Measurements from ENCODE around the gene RBMX. TPM values are rescaled to one million over a fixed set of nuclear protein-coding genes. Genes with fewer than 3 reads are reported as not detected.
"Not testable (repeated sequence)": the region's sequence is repeated elsewhere in the genome, so short reads cannot be mapped to it uniquely, and the experiment has no call there.

Gene RBMX
- 212 TPM for total RNA-seq
- 100 to 1,000 TPM; 186 to 254 (median 224) TPM for polyA plus RNA-seq (ENCODE audit: insufficient read depth in 1 of 8, insufficient read length in 8 of 8, low replicate concordance in 1 of 8)
- long read RNA-seq, donor 1, transcript RBMX-207 (8 exons, 2,148 nt) = minor isoform, 6 of 75 reads
- long read RNA-seq, donor 1, transcript RBMX-201 (9 exons, 2,012 nt) = major isoform, 35 of 75 reads
- long read RNA-seq, donor 1, partial matches to known transcripts = 28 of 75 reads
- long read RNA-seq, donor 1, other reads (novel, unspliced or antisense) = 0 of 75 reads
- long read RNA-seq, donor 2, transcript RBMX-201 (9 exons, 2,012 nt) = major isoform, 7 of 7 reads
- long read RNA-seq, donor 2, partial matches to known transcripts = 0 of 7 reads
- long read RNA-seq, donor 2, other reads (novel, unspliced or antisense) = 0 of 7 reads
- long read RNA-seq, donor 3, transcript RBMX-201 (9 exons, 2,012 nt) = major isoform, 76 of 139 reads
- long read RNA-seq, donor 3, transcript RBMX-207 (8 exons, 2,148 nt) = minor isoform, 8 of 139 reads
- long read RNA-seq, donor 3, partial matches to known transcripts = 39 of 139 reads
- long read RNA-seq, donor 3, other reads (novel, unspliced or antisense) = 9 of 139 reads
- long read RNA-seq, donor 4, transcript RBMX-210 (2 exons, 563 nt) = minor isoform, 6 of 69 reads
- long read RNA-seq, donor 4, transcript RBMX-201 (9 exons, 2,012 nt) = major isoform, 36 of 69 reads
- long read RNA-seq, donor 4, partial matches to known transcripts = 21 of 69 reads
- long read RNA-seq, donor 4, other reads (novel, unspliced or antisense) = 0 of 69 reads
- long read RNA-seq, donor 5, transcript RBMX-210 (2 exons, 563 nt) = minor isoform, 18 of 236 reads
- long read RNA-seq, donor 5, transcript RBMX-205 (3 exons, 2,041 nt) = minor isoform, 7 of 236 reads
- long read RNA-seq, donor 5, transcript RBMX-207 (8 exons, 2,148 nt) = minor isoform, 9 of 236 reads
- long read RNA-seq, donor 5, transcript RBMX-201 (9 exons, 2,012 nt) = major isoform, 119 of 236 reads
- long read RNA-seq, donor 5, partial matches to known transcripts = 74 of 236 reads
- long read RNA-seq, donor 5, other reads (novel, unspliced or antisense) = 8 of 236 reads
- long read RNA-seq, donor 6, transcript RBMX-210 (2 exons, 563 nt) = minor isoform, 9 of 210 reads
- long read RNA-seq, donor 6, transcript RBMX-201 (9 exons, 2,012 nt) = major isoform, 103 of 210 reads
- long read RNA-seq, donor 6, transcript RBMX-207 (8 exons, 2,148 nt) = minor isoform, 10 of 210 reads
- long read RNA-seq, donor 6, partial matches to known transcripts = 79 of 210 reads
- long read RNA-seq, donor 6, other reads (novel, unspliced or antisense) = 5 of 210 reads
- long read RNA-seq, donor 7, transcript RBMX-205 (3 exons, 2,041 nt) = minor isoform, 6 of 134 reads
- long read RNA-seq, donor 7, transcript RBMX-210 (2 exons, 563 nt) = minor isoform, 13 of 134 reads
- long read RNA-seq, donor 7, transcript RBMX-201 (9 exons, 2,012 nt) = major isoform, 54 of 134 reads
- long read RNA-seq, donor 7, partial matches to known transcripts = 57 of 134 reads
- long read RNA-seq, donor 7, other reads (novel, unspliced or antisense) = 0 of 134 reads
- long read RNA-seq, donor 8, transcript RBMX-207 (8 exons, 2,148 nt) = minor isoform, 5 of 103 reads
- long read RNA-seq, donor 8, transcript RBMX-201 (9 exons, 2,012 nt) = major isoform, 70 of 103 reads
- long read RNA-seq, donor 8, partial matches to known transcripts = 16 of 103 reads
- long read RNA-seq, donor 8, other reads (novel, unspliced or antisense) = 7 of 103 reads
- long read RNA-seq, donor 9, transcript RBMX-210 (2 exons, 563 nt) = minor isoform, 12 of 102 reads
- long read RNA-seq, donor 9, transcript RBMX-201 (9 exons, 2,012 nt) = major isoform, 39 of 102 reads
- long read RNA-seq, donor 9, partial matches to known transcripts = 43 of 102 reads
- long read RNA-seq, donor 9, other reads (novel, unspliced or antisense) = 0 of 102 reads
- long read RNA-seq, donor 10, transcript RBMX-210 (2 exons, 563 nt) = minor isoform, 16 of 189 reads
- long read RNA-seq, donor 10, transcript RBMX-207 (8 exons, 2,148 nt) = minor isoform, 12 of 189 reads
- long read RNA-seq, donor 10, transcript RBMX-201 (9 exons, 2,012 nt) = major isoform, 76 of 189 reads
- long read RNA-seq, donor 10, partial matches to known transcripts = 80 of 189 reads
- long read RNA-seq, donor 10, other reads (novel, unspliced or antisense) = 0 of 189 reads
- long read RNA-seq, donor 11, transcript RBMX-201 (9 exons, 2,012 nt) = major isoform, 35 of 98 reads
- long read RNA-seq, donor 11, transcript RBMX-210 (2 exons, 563 nt) = minor isoform, 12 of 98 reads
- long read RNA-seq, donor 11, partial matches to known transcripts = 41 of 98 reads
- long read RNA-seq, donor 11, other reads (novel, unspliced or antisense) = 5 of 98 reads

DNA sequence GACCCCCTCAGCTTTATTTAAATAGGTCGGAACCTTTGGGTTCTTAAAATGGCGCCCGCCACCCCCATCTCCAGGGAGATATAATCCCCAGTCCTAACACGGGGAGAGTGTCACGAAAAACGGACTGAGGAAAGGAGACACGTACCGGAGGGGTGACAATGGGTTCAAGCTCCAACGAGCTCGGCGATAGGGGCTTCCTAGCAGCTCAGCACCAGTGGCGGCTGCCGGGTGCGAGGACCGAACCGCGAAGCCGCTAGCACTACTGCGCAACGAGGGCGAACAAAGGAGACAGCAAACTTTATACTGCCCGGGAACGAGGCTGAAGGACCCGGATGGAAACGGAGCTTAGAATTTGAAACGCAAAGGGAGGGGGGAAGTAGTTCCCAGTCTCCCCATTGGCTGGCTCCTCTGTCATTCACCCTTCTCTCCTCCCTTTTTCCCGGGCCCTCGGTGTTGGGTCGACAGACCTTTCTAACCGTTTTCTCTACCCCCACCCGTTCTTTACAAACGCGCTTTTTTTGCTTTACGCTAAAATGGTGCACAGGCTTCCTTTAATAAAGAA is at the start of gene RBMX:
Gene RBMX, minus strand, starts transcription at position 274 of the 562 bp plus-strand sequence. CDS start 1,298 bp downstream, outside the sequence.
- Histone ChIP-seq H3K27ac (ENCODE audit: low read length) (peak within 1 kb of the TSS; percentile 98), H3K27me3 (ENCODE audit: control insufficient read depth, insufficient read depth, low read length) (no peaks in the 10 kb centered on the region), H3K36me3 (ENCODE audit: control insufficient read depth, insufficient read depth, low read length) (peaks cover 16% of the 10 kb centered on the region), H3K9me3 (replicated peaks; ENCODE audit: control insufficient read depth, low read depth, low read length) (no peaks in the 10 kb centered on the region), H3K4me3 (ENCODE audit: low read length) (peak within 1 kb of the TSS; percentile 89), H3K4me1 (ENCODE audit: control insufficient read depth, insufficient read depth, low read length) (no peaks in the 10 kb centered on the region)
- WGBS (ENCODE audit: insufficient coverage) = 43% methylated on average over 22 of the region's 34 CpGs
- DNase-seq = peak; percentile 98

DNA sequence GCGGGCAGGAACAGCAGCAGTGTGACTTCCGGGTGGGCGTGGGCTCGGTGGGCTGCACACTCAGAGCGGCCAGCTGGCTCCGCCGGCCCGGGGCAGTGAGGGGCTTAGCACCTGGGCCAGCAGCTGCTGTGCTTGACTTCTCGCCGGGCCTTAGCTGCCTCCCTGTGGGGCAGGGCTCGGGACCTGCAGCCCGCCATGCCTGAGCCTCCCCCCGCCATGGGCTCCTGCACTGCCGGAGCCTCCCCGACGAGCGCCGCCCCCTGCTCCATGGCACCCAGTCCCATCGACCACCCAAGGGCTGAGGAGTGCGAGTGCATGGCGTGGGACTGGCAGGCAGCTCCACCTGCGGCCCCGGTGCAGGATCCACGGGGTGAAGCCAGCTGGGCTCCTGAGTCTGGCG is 40.9 kb upstream of the RBMX start:
- not testable (repeated sequence) for H3K4me3 ChIP-seq (ENCODE audit: low read length); H3K27ac ChIP-seq (ENCODE audit: low read length); H3K9me3 ChIP-seq (replicated peaks; ENCODE audit: control insufficient read depth, low read depth, low read length); H3K36me3 ChIP-seq (ENCODE audit: control insufficient read depth, insufficient read depth, low read length); H3K27me3 ChIP-seq (ENCODE audit: control insufficient read depth, insufficient read depth, low read length); DNase-seq; H3K4me1 ChIP-seq (ENCODE audit: control insufficient read depth, insufficient read depth, low read length)
- 90% methylated on average over 22 of the region's 25 CpGs for WGBS (ENCODE audit: insufficient coverage)

DNA sequence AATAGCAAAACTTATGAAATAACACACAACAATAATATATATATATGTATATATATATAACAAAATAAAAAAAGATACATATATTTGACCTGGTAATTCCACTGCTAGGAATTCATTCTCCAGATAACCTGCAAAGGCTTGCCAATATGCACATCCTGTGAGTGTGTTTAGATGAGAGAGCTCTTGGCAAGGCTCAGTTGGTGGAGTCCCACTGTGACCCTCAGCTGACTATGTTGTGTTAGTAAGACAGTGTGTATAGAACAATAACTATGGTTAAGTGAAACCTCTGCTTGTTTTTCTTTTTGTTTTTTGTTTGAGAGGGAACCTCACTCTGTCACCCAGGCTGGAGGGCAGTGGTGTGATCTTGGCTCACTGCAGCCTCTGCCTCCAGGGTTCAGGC is 39.5 kb upstream of the RBMX start:
- peak overlapping the region; percentile 7 for H3K27ac ChIP-seq (ENCODE audit: low read length)

DNA sequence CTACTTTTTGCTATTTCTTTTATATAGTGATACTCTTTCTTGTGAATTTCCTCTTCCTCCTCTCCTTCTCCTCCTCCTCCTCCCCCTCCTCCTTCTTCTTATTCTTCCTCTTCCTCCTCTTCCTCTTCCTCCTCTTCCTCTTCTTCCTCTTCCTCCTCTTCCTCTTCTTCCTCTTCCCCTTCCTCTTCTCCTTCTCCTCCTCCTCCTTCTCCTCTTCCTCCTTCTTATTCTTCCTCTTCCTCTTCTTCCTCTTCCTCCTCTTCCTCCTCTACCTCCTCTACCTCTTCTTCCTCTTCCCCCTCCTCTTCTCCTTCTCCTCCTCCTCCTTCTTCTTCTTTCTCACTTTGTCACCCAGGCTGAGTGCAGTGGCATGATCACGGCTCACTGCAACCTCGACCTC is 36.3 kb upstream of the RBMX start:
- H3K4me1 ChIP-seq (ENCODE audit: control insufficient read depth, insufficient read depth, low read length) = no peaks in the 10 kb centered on the region
- no peak overlapping the region for H3K4me3 ChIP-seq (ENCODE audit: low read length)
- H3K27ac ChIP-seq (ENCODE audit: low read length) = no peak overlapping the region
- no peak for DNase-seq
- H3K36me3 ChIP-seq (ENCODE audit: control insufficient read depth, insufficient read depth, low read length) = no peaks in the 10 kb centered on the region
- WGBS (ENCODE audit: insufficient coverage) = no CpG with 5 or more reads among the region's 2 CpGs
- H3K9me3 ChIP-seq (replicated peaks; ENCODE audit: control insufficient read depth, low read depth, low read length) = no peaks in the 10 kb centered on the region
- peaks cover 3% of the 10 kb centered on the region for H3K27me3 ChIP-seq (ENCODE audit: control insufficient read depth, insufficient read depth, low read length)

More for the DNA sequence above, 39.5 kb upstream of the RBMX start:
- Histone ChIP-seq H3K9me3 (replicated peaks; ENCODE audit: control insufficient read depth, low read depth, low read length) (no peaks in the 10 kb centered on the region), H3K4me3 (ENCODE audit: low read length) (no peak overlapping the region), H3K36me3 (ENCODE audit: control insufficient read depth, insufficient read depth, low read length) (no peaks in the 10 kb centered on the region), H3K27me3 (ENCODE audit: control insufficient read depth, insufficient read depth, low read length) (peaks cover 3% of the 10 kb centered on the region), H3K4me1 (ENCODE audit: control insufficient read depth, insufficient read depth, low read length) (no peaks in the 10 kb centered on the region)
- DNase-seq = peak; percentile 47

DNA sequence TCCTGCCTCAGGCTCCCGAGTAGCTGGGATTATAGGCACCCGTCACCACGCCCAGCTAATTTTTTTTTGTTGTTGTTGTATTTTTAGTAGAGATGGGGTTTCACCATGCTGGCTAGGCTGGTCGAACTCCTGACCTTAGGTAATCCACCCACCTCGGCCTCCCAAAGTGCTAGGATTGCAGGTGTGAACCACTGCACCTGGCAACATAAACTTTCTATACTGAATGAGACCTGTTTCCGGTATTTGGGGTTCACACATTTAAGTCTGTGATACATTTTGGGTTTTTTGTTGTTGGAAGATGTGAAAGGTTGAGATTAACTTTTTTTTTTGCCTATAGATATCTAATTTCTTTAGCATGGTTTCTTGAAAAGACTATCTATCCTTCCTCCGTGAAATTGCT is 31.1 kb upstream of the RBMX start:
- H3K27me3 ChIP-seq (ENCODE audit: control insufficient read depth, insufficient read depth, low read length); H3K4me3 ChIP-seq (ENCODE audit: low read length); H3K9me3 ChIP-seq (replicated peaks; ENCODE audit: control insufficient read depth, low read depth, low read length); H3K4me1 ChIP-seq (ENCODE audit: control insufficient read depth, insufficient read depth, low read length); DNase-seq; H3K27ac ChIP-seq (ENCODE audit: low read length); H3K36me3 ChIP-seq (ENCODE audit: control insufficient read depth, insufficient read depth, low read length): not testable (repeated sequence)
- 88% methylated on average over 1 of the region's 7 CpGs for WGBS (ENCODE audit: insufficient coverage)

DNA sequence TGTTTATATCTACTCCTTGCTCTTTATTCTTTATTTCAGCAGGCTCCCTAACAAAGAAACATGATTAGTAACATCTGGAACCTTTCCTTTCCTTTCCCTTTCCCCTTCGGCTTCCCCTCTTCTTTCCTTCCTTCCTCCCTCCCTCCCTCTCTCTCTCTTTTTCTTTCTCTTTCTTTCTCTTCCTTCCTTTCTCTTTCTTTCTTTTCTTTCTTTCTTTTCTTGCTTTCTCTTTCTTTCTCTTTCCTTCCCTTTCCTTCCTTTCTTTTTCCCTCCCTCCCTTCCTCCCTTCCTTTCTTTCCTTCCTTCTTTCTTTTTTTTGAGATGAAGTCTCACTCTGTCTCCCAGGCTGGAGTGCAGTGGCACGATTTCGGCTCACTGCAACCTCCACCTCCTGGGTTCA is 30.7 kb upstream of the RBMX start:
- Histone ChIP-seq H3K27me3 (ENCODE audit: control insufficient read depth, insufficient read depth, low read length) (peaks cover under 1% of the 10 kb centered on the region), H3K9me3 (replicated peaks; ENCODE audit: control insufficient read depth, low read depth, low read length) (no peaks in the 10 kb centered on the region), H3K4me3 (ENCODE audit: low read length) (no peak overlapping the region), H3K4me1 (ENCODE audit: control insufficient read depth, insufficient read depth, low read length) (no peaks in the 10 kb centered on the region), H3K36me3 (ENCODE audit: control insufficient read depth, insufficient read depth, low read length) (no peaks in the 10 kb centered on the region), H3K27ac (ENCODE audit: low read length) (no peak overlapping the region)
- DNase-seq = no peak
- 31% methylated on average over 2 of the region's 3 CpGs for WGBS (ENCODE audit: insufficient coverage)

DNA sequence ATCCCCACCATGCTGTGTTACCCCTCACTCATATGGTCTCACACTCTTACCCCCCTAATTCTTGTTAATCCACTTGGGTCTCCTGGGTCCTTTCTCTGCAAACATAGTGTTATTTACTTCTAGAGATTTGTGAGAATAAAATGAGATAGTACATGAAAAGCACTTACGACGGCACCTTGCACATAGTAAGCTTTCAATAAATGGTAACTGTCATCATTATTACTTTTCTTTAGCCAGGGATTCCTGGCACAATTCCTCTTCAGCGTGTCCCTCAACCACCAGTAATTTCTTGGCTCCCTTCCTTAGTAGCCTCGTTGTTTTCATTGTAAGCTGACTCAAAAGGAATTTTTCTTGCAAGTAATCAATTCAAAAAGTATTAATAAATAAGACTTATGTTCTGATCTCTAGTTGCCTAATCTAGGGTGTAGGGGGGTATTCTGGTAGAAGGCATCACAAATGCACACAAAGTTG is 30.1 kb upstream of the RBMX start:
- Histone ChIP-seq H3K27ac (ENCODE audit: low read length) (peak overlapping the region; percentile 67), H3K4me3 (ENCODE audit: low read length) (peak overlapping the region; percentile 72), H3K27me3 (ENCODE audit: control insufficient read depth, insufficient read depth, low read length) (no peaks in the 10 kb centered on the region), H3K36me3 (ENCODE audit: control insufficient read depth, insufficient read depth, low read length) (no peaks in the 10 kb centered on the region), H3K4me1 (ENCODE audit: control insufficient read depth, insufficient read depth, low read length) (no peaks in the 10 kb centered on the region), H3K9me3 (replicated peaks; ENCODE audit: control insufficient read depth, low read depth, low read length) (no peaks in the 10 kb centered on the region)
- no CpG with 5 or more reads among the region's 4 CpGs for WGBS (ENCODE audit: insufficient coverage)
- DNase-seq = peak; percentile 33

Measured in muscle of leg (tissue), 16 donors.